Measurements from ENCODE around the gene INSYN1. TPM values are rescaled to one million over a fixed set of nuclear protein-coding genes. Genes with fewer than 3 reads are reported as not detected.

The INSYN1 gene
- total RNA-seq, 1 donor from 2014 or later: 3.8 TPM

GRCh38 chr15:73770050-73770449 is 16.9 kb upstream of the INSYN1 start:
- H3K9me3 ChIP-seq: no peaks in the 10 kb centered on the region
- no peak overlapping the region for H3K4me3 ChIP-seq
- H3K27ac ChIP-seq: no peak overlapping the region
- TF ChIP-seq CTCF (IDR thresholded peaks at IDR 0.05): no peak
- no peaks in the 10 kb centered on the region for H3K27me3 ChIP-seq (ENCODE audit: low read depth)
- DNase-seq: peak; percentile 30
- ATAC-seq: peak in 1 of 2 donors; percentile 45
- intact Hi-C loops (cut with DNase I): no loop called here
- H3K36me3 ChIP-seq: no peaks in the 10 kb centered on the region
- no peaks in the 10 kb centered on the region for H3K4me1 ChIP-seq

DNA sequence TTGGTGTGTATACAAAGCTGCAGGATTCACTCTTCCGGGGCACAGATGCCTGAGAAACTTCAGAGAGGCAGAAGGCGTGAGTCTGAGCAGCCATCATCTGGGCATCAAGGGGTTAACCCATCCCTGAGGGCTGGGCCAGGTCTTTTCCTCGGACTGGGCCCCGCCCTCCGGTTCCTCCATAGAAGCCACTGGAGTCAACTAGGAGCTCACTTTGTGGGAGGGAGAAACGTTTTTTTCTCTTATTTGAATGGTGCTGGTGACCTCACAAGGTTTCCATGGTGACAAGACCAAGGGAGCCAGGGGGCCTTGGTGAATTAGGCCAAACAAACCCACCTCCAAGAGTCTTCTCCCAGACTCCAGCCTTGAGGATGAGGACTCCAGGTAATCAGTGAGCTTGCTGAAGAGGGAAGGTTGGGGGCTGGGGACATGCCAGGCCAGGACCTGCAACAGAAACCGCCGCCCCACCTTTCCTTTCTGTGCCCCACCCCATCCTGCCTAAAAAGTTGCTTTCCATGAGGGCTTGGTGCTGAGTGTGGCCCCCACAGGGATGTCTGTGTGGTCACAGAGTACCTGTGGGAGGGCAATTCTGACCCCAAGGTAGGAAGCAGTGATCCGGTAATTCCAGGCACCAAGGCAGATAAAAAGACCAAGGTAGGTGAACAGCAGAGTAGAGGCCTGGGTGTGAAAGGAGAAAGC is 14.8 kb upstream of the INSYN1 start:
- no peaks in the 10 kb centered on the region for H3K4me1 ChIP-seq
- intact Hi-C loops (cut with DNase I): no loop called here
- no peak for TF ChIP-seq CTCF (IDR thresholded peaks at IDR 0.05)
- H3K36me3 ChIP-seq: no peaks in the 10 kb centered on the region
- no peak overlapping the region for H3K27ac ChIP-seq
- H3K9me3 ChIP-seq: no peaks in the 10 kb centered on the region
- no peaks in the 10 kb centered on the region for H3K27me3 ChIP-seq (ENCODE audit: low read depth)
- ATAC-seq: no peak
- H3K4me3 ChIP-seq: no peak overlapping the region
- peak; percentile 12 for DNase-seq

- Histone ChIP-seq H3K4me3 (no peak overlapping the region), H3K27me3 (ENCODE audit: low read depth) (no peaks in the 10 kb centered on the region), H3K4me1 (no peaks in the 10 kb centered on the region), H3K27ac (no peak overlapping the region), H3K36me3 (no peaks in the 10 kb centered on the region), H3K9me3 (no peaks in the 10 kb centered on the region)
- intact Hi-C loops (cut with DNase I): no loop called here
- DNase-seq (no peak), ATAC-seq (no peak)
- TF ChIP-seq CTCF (IDR thresholded peaks at IDR 0.05): no peak
Observed at GRCh38 chr15:73766598-73766997, 13.4 kb upstream of the INSYN1 start.

- H3K4me3 ChIP-seq: no peak overlapping the region
- no peak overlapping the region for H3K27ac ChIP-seq
- intact Hi-C loops (cut with DNase I): no loop called here
- no peaks in the 10 kb centered on the region for H3K9me3 ChIP-seq
- ATAC-seq (no peak), DNase-seq (no peak)
- no peaks in the 10 kb centered on the region for H3K36me3 ChIP-seq
- H3K4me1 ChIP-seq: no peaks in the 10 kb centered on the region
- no peak for TF ChIP-seq CTCF (IDR thresholded peaks at IDR 0.05)
- no peaks in the 10 kb centered on the region for H3K27me3 ChIP-seq (ENCODE audit: low read depth)
Observed at GRCh38 chr15:73765778-73766177, 12.6 kb upstream of the INSYN1 start.

DNA sequence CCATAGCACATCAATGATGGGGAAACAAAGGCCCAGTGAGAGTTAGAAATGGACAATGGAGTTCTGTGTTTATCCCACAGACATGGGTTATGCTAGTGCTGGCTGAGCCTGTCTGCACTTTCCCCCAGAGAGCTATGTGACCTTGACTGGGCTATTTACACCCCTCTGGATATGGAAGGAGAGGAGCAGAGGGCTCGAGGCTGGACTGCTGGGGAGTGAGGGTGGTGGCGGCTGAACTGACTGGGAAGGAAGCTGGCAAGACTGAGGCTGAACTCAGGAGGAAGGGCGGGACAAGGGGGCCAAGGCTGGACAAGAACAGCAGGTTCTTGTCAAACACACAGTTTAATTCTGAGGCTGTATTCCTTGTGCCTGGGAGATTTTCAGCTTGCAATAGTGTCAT is 10.8 kb upstream of the INSYN1 start:
- Histone ChIP-seq H3K9me3 (no peaks in the 10 kb centered on the region), H3K36me3 (no peaks in the 10 kb centered on the region), H3K4me1 (no peaks in the 10 kb centered on the region), H3K4me3 (no peak overlapping the region), H3K27me3 (ENCODE audit: low read depth) (peaks cover 4% of the 10 kb centered on the region), H3K27ac (no peak overlapping the region)
- ATAC-seq (peak in 1 of 2 donors; percentile 54), DNase-seq (peak; percentile 37)
- no peak for TF ChIP-seq CTCF (IDR thresholded peaks at IDR 0.05)
- intact Hi-C loops (cut with DNase I): no loop called here
